GM18526 (cell line): Measurements from ENCODE around the gene MVB12B.

Source experiments
- POLR2A ChIP-seq: IDR thresholded peaks from 3 replicates; pipeline ENCODE4 v1.6.1; 2011; ENCODE audit not compliant: insufficient read length; ENCODE audit errors: extremely low read depth

Gene MVB12B

DNA sequence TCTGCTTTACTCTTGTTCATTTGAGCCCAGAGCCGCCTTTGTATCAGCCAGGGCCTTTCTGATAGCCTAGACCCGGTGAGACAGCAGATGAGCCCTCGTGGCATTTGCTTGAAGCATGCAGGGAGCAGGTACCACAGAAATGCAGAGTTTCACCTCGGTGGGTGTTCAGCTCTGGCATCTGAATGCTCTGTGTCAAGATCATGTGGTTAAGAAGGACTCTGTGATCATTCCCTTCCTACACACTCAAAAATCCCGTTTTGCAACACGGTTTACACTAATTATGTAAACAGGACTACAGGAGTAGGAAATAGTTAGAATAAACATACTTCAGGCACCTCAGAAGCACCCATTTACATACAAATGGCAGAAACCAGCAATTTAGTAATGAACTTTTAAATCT lies 67.2 kb downstream of the MVB12B start:
- no peak for TF ChIP-seq POLR2A

DNA sequence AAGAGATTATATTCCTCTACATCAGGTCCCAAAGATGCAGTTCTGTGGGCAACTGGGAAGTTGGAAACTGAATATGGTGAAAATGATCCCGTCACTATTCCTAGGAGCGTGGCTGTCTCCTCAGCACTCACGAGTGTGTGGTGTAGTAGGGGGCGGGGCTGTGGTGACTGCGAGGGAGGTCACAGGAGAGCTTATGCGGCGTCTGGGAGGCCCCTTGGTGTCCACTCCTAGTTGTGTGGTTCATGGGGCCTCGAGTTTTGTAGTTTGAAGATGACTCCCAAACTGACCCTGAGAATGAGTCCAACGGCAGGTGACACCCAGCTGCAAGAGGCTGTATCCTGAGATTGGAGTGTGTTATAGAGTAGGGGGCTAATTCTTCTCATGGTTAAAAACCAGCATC lies 68.2 kb downstream of the MVB12B start:
- no peak for TF ChIP-seq POLR2A

DNA sequence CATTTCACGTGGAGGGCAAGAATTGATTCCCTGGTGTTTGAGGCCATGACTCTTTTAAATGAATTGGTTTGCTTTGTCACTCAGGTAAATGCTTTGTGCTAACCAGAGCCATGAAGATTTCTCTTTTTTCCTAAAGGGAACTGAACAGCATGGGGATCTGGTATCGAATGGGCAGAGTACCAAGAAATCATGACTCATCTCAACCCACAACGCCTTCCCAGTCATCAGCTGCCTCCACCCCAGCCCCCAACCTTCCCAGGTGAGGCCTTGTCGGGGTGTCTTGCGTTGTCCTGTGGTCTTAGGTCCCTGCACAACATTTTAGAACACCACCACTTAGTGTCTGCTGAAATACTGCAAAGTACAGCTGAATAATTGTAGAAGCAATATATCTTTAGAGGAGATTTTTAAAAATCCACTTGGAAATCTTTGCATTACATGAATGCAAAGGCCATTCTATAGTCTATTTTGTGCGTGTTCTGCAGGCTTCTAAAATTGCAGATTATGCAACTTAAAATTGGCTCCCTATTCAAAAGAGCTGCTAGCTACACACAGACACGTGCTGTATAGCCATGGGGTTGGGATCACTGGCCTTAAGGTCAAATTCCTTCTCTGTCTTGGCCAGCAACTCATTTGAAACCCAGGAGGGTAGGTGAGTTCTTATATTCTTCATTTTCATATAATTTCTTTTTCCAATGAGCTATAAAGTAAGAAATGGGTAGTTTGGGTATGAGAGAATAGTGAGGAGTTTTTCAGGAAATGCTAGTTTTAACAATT lies 69.0 kb downstream of the MVB12B start:
- TF ChIP-seq POLR2A = no peak

DNA sequence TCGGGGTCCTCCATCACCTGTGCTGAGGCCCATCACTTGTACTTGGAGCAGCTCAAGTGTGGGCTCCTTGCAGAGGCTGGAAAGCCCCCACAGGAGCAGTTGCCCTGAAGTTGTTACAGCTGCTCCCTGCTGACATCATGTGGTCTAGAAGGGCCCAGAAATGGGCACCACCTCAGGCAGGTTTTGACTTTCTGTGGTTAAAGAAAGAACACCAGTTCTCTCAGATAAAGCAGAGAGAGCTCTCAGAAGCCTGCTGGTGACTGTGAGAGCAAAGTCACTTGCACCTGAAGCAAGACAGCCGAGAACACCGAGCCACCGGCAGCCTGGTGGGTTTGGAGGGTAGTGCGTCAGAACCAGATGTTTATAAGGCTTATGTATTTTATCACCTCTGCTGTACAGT lies 70.4 kb downstream of the MVB12B start:
- TF ChIP-seq POLR2A = no peak

DNA sequence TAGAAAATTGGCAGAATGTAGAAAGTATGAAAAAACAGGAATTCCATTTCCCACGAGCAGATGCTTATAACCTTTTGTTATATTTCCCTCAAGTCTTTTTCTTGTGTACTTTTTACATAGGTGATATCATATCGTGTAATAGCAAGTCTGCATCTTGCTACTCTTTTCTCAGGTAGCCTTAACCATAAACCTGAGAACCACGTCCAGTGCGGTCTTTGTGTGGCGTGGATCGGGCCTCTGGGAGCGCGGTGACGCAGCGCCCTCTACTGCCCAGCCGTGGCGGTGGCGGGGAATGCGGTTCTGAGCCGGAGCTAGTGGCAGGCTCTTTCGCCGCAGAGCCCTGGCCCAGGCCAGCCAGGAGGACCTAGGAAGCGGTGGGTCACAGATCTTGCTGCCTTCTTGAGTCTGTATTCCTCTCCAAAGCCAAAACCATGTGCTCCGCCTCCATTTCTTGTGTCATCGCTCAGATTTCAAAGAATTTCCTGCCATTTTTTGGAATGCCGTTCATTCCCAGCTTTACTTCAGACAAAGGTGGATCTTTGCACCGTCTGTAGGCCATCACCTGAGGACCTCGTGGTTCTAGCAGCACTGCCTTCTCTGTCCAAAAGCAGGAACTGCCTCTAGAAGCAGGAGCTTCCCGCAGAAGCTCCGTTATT lies 71.9 kb downstream of the MVB12B start:
- no peak for TF ChIP-seq POLR2A

DNA sequence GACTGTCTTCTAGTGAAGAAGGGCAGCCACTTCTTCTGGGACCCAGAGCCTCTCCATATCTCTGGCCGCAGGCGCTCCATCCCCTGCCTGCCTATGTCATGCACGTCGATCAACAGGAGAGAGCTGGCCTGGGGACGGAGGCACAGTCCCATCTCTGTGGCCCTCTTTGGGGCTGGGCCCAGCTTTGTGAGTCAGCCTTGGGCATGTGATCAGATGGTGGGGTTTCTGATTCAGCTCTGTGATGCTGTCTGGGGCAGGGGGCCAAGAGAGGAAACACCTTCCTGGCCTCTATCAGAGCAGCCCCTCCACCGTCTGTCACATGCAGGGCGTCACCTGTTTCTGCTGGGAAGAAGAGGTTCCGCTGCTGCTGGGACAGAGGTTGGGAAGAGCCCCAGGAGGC lies 72.6 kb downstream of the MVB12B start:
- TF ChIP-seq POLR2A = no peak

DNA sequence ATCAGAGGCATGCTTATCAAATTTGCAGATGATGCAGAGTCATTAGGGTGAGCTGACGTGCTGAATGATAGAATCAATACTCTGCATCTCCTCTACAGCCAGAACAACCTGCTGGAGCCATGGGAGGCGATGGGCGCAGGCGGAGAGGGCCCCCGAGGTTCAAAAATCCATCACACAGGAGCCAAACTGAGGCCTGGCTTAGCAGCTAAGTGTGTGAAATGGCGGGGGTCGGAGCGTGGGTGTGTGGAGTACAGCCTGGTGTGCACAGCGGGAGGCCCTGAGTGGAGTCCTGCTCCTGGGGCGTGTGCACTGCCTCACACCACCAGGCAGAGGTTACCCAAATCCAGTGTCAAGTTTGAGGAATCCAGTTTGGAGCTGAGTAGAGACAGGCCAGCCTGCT lies 73.2 kb downstream of the MVB12B start:
- no peak for TF ChIP-seq POLR2A

DNA sequence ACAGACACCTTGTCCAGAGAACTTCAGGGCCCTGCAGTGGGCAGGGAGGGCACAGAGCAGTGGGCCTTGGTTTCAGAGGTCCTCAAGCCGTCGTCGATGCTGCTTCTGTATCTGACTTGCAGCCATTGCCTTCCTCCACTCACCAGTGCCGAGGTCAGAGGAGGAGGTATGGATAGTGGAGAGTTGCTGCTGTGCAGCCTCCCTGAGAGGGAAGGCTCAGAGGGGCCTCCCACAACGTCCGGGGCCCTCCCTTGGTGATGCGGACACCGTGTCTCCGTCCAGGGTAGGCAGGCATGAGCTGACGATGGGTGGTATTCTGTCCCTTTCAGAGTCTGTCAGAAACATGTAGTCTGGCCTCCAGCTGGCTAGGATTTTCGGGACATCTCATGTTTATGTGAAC lies 73.9 kb downstream of the MVB12B start:
- TF ChIP-seq POLR2A = no peak

DNA sequence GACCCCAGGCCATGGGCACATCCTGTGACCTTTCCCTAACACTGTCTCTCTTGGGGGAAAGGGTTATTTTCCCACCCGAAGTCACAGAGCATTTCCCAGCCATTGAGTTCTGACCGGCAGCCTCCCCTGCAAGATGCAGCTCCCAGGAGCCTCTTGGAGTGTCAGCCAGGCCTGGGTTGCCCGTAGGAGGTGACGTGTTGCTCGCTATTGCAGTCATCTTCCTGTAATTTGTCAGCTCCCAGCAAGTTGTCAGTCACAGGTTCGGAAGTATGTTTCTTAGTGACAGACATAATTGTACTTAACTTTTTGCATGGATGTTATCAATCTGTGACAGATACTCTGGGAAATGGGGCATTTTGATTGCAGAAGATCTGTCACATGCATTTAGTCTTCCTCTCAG lies 74.5 kb downstream of the MVB12B start:
- no peak for TF ChIP-seq POLR2A

DNA sequence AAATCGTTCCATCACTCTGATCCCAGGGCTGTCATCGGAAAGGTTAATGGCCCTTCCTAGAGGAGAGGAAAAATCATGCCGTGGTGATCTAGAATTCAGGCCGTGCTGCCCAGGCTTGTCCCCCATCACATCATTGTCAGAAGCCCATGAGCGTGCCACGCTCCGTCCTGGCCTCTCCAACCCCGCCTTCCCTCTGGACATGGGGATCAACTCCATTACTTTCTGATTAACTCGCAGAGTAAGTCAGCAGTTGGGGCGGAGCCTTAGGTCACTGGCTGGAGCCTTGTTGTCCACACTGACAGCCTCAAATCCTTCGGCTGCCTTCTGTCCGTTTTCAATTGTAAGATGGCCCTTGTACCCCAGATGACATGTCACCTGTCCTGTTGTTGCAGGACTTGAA lies 75.0 kb downstream of the MVB12B start:
- TF ChIP-seq POLR2A = no peak

DNA sequence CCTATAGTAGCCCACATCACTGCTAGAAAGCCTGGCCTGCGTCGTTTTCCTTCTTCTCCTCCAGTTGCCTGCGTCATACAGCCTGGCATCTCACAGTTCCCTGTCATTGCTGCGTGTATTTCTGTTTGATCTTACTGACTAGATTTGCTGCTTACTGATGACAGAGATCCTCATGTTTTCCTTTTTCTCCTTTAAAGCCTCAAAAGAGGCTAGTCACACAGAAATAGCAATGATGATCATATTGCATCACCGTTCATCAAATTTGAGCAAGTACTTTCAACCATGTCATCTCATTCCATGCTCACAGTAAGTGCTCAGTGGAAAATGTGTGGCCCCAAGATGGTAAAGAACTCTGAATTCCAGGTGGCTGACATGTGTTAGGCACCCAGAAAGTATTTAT lies 76.8 kb downstream of the MVB12B start:
- no peak for TF ChIP-seq POLR2A

DNA sequence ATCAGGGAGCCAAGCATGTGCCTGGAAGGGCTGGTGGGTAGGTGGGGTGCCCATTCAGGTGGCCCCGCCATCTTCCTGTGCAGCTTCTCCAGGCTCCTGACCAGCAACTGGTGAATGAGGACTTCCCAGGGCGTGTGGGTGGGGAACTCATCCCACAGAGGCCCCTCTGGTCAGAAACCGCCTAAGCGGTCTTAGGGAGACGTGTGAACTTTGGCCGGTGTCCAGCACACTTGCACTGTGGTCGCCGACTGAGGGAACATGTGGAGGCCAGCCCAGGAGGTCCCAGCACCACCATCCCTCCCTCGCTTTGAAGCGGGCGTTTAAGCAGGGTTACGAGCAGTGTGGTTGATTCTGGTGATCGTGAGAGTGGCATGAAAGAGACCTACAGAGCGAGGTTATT lies 77.8 kb downstream of the MVB12B start:
- TF ChIP-seq POLR2A = no peak

DNA sequence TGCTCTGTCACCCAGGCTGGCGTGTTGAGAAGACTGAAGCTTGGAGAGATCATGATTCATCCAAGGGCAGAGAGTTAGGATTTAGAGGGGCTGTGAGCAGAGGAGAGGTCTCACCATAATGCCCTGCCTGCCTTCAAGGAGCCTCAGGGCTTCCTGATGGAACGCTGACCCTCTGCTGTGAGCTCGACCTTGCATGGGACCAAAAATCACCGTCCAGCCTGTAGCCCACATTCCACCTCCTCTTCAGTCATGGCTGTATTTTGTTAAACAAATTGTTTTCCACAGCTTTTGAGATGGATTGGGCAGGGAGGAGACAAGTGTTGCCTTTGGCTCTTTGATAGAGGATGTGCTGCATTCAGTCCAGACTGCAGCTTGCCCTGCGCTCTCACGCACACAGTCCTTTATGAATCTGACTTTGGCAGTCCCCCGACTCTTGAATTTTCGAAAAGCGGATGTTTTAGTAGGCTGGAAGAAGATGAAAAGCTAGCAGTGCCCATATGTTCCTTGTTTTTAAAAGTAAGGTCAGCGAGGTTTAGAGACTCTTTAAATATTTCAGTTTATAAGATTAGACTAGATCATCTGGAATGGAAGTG lies 79.5 kb downstream of the MVB12B start:
- no peak for TF ChIP-seq POLR2A

DNA sequence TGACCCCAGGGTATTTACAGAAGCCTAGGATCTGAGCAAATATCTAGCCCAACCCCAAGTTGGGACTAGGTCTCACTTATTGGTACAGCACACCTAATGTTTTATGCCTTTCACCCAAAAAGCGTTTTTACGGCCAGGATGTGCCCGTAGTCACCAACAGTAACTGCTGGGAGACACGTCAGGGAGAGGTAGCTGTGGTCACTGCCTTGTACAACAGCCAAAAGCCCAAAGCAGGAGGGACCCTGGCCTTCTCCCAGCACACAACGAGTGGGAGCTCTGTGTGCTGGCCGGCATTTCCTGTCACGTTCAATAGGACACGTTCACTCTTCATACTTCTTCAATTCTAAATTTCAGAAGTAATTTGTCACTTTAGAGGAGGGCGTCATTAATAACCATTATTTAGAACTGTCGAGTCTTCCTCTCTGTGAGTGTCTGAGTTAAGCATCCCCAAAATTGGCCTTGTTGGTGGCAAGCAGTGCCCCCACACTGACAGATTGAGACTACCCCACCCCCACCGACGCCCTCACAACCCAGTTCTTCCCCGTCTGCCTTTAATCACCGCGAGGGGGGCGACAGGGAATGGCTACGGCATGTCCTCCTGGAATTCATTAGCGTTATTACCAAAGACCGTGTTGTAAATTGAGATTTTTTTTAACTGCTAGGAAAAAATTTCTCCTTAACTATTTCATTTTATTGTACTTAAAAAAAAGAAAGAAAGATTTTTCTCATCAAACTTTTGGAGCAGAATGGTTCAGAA lies 80.7 kb downstream of the MVB12B start:
- no peak for TF ChIP-seq POLR2A

DNA sequence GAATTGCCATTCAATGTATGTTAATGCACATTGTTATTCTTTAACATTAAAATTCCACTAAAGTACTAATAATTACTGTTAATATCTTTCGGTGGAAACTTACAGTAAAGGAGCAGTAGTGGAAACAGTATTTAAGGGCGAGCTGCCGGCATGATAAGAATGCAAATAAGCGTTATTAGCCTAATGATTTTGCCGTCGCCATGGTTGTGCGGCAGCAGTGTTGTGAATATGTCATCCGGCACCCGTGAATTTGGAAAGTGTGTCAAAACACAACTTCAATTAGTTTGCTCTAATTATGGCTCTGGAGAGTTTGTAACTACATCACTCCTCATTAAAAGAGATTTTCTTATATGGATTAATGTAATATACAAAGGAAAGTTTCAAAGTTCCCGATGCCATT lies 81.4 kb downstream of the MVB12B start:
- TF ChIP-seq POLR2A = no peak

DNA sequence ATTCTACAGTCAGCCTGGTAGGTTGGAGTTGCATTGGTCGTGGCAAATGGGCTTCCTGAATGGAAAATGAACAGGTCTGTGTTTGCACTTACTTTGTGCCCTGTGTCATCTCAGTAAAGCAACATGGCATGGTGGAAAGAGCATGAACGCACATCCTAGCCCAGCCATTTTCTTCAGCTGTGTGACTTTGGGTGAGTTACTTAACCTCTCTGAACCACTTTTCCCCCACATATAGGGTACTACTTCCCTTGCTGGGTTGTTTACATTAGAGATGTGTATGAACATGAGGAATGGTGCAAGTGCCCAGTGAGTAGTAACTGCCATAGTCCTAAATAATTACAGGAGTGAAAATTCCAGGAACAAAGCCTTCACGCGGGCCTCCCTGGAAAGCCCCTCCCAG lies 83.6 kb downstream of the MVB12B start:
- no peak for TF ChIP-seq POLR2A

DNA sequence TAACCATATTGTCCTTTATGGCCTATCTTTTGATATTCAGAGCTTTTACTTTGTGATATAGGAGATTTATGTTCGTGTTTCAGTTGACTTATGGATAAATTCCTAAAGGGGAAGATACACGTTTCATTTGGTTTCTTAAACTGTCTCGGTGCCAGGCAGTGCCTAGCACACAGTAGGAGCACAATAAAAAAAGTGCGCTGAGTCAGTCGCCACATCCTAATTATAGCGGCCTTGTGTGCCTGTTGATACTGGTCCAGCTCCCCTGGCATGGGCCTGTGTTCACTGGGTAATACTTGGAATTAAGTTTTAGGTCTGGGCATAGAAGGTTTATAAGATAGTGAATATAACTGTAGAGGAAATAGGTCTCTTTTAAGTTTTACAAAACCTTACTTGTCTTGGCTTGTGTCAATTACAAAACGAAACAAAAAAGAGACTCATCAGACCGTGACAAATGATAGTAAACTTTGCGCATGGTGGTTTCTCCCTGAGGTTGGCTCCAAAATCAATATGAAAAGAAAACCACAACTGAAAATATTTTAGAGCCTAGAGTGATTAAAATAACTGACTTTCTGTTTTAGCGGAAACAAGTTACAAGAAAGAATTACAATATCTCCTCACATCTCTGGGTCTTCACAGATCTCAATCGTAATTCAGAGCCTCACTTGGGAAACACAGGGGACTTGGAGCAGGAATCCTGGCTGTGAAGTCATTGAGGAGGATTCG lies 84.8 kb downstream of the MVB12B start:
- no peak for TF ChIP-seq POLR2A
